HepG2 (cell line): Measurements from ENCODE around the gene CORT.

ENCODE experiments used
- HCFC1 ChIP-seq: fragments of 150-350 bp; IDR thresholded peaks from 2 replicates; pipeline ENCODE4 v1.6.1; 2014; ENCODE audit warnings: low read depth, low read length
- JUND ChIP-seq: sonication (generic); formaldehyde crosslinking; IDR thresholded peaks from 2 replicates; pipeline ENCODE4 v1.8.0; 2022; ENCODE audit warnings: mild to moderate bottlenecking, missing genetic modification reagents
- MXI1 ChIP-seq: IDR thresholded peaks from 3 replicates; pipeline ENCODE4 v1.6.1; 2012; ENCODE audit warnings: low read depth, low read length, inconsistent platforms, borderline replicate concordance
- PAWR ChIP-seq: sonication (generic); formaldehyde crosslinking; IDR thresholded peaks from 2 replicates; pipeline ENCODE4 v1.4.0; 2020; ENCODE audit warnings: missing genetic modification reagents, mild to moderate bottlenecking, borderline replicate concordance
- TBL1XR1 ChIP-seq: fragments of 150-350 bp; IDR thresholded peaks from 2 replicates; pipeline ENCODE4 v1.6.1; 2014; ENCODE audit warnings: borderline replicate concordance, low read length; ENCODE audit not compliant: partially characterized antibody
- YY1 ChIP-seq: IDR thresholded peaks from 2 replicates; pipeline ENCODE4 v1.6.1; 2011; ENCODE audit warnings: low read length, low read depth, moderate library complexity, mild to moderate bottlenecking; ENCODE audit not compliant: insufficient read depth, insufficient replicate concordance
- TF ChIP-seq, protein P1 (sequence below): sonication (generic); formaldehyde crosslinking; IDR thresholded peaks from 2 replicates; pipeline ENCODE4 v1.5.0; 2020; ENCODE audit warnings: mild to moderate bottlenecking, missing genetic modification reagents, moderate library complexity

- TF ChIP-seq JUND (CRISPR knock-in tag): no peak
- no peak for TF ChIP-seq HCFC1
- TF ChIP-seq TBL1XR1: no peak
- TF ChIP-seq PAWR (CRISPR knock-in tag): no peak
- TF ChIP-seq, protein P1, sequence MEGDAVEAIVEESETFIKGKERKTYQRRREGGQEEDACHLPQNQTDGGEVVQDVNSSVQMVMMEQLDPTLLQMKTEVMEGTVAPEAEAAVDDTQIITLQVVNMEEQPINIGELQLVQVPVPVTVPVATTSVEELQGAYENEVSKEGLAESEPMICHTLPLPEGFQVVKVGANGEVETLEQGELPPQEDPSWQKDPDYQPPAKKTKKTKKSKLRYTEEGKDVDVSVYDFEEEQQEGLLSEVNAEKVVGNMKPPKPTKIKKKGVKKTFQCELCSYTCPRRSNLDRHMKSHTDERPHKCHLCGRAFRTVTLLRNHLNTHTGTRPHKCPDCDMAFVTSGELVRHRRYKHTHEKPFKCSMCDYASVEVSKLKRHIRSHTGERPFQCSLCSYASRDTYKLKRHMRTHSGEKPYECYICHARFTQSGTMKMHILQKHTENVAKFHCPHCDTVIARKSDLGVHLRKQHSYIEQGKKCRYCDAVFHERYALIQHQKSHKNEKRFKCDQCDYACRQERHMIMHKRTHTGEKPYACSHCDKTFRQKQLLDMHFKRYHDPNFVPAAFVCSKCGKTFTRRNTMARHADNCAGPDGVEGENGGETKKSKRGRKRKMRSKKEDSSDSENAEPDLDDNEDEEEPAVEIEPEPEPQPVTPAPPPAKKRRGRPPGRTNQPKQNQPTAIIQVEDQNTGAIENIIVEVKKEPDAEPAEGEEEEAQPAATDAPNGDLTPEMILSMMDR (CRISPR knock-in tag): no peak
- TF ChIP-seq MXI1: no peak
- TF ChIP-seq YY1: no peak
These were observed 25.8 kb upstream of the CORT start for GRCh38 chr1:10424034-10424433.
